Medulla oblongata (tissue), 1 donor: ENCODE results near the gene ADGRB3.
"Not testable (repeated sequence)": the region's sequence is repeated elsewhere in the genome, so short reads cannot be mapped to it uniquely, and the experiment has no call there.

Source experiments
- DNase-seq: peaks from one replicate; pipeline ENCODE4 v3.0.0-alpha.2; 2015; ENCODE audit errors: extremely low spot score

ADGRB3 gene

DNA sequence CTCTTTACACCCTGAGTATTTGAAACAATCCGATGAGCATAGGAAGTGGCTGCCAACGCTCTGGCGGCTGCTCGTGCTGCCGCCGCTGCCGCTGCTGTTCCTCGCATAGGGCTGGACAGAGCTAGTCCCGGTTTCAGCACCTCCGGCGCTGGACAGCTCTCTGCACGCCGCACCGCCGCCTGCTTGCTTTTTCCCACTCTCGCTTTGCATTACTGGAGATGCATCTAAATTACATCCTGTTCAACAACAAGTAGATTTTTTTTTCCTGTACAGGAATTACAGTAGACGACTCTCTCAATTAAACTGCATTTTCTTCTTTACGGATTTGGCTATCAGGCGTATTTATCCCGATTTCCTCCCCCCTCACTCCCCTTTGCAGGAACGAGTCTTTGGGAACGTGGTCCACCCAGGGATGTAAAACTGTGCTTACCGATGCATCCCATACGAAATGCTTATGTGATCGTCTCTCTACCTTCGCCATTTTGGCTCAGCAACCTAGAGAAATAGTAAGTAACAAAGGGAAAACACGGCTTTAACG lies 597.9 kb downstream of the ADGRB3 start:
- DNase-seq = peak; percentile 81

- no peak for DNase-seq
Observed at GRCh38 chr6:69238067-69238466, 603.0 kb downstream of the ADGRB3 start.

GRCh38 chr6:69246983-69247382 lies 611.9 kb downstream of the ADGRB3 start:
- DNase-seq = no peak

DNA sequence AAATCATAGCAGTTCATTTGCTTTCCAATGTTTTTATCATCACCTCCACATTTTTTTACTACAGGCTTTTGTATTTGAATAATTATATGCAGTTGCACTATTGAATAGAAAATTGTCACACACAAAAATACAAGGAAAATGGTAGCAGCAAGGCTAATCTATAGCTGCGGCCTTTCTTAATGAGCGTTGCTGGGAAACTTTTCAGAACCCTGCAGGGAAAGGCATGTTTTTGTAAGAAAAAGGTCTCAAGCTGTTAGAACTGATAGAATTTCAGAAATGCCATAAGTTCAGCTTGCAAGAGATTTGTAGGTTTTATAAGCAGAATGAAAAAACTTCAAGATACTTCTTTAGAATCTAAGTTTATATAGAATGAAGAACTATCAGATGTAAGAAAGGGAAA lies 625.9 kb downstream of the ADGRB3 start:
- DNase-seq = no peak

DNA sequence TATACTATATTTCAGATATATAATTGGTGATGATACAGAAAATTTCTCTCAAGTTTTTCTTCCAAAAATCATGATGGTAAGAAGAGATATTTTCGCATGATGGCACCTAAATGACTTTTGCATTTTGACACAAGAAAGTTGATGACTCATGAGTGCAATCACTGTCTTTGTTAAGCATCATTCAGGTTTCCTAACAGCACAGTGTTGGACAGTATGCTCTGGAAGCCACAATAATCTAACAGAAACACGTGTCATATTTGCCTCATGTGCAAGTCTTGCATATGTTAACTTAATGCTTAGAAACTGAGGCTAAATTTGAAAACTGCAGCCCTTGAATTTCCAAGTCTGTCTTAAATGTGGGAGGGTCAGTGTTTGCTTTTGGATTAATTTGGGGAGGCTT lies 628.2 kb downstream of the ADGRB3 start:
- no peak for DNase-seq

- no peak for DNase-seq
Observed at GRCh38 chr6:69265090-69265489, 630.0 kb downstream of the ADGRB3 start.

GRCh38 chr6:69265706-69266105 lies 630.6 kb downstream of the ADGRB3 start:
- no peak for DNase-seq

DNA sequence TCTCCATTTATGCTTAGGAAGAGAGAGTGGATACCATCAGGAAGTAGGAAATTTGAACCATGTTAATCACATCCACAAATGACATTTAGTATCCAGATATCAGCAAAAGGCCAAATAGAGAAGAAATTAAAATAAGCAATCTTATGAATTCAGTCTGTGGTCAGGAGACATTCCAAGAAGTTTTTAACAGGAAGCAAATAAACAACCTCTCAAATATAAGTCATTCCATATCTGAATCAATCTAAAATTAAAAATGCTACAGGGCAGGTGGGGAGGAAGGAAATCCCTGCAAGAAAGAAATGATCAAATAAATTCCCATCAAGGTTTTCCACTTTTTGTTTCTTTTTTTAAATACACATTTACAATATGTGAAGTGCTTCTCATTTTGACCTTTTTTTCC lies 641.1 kb downstream of the ADGRB3 start:
- no peak for DNase-seq

DNA sequence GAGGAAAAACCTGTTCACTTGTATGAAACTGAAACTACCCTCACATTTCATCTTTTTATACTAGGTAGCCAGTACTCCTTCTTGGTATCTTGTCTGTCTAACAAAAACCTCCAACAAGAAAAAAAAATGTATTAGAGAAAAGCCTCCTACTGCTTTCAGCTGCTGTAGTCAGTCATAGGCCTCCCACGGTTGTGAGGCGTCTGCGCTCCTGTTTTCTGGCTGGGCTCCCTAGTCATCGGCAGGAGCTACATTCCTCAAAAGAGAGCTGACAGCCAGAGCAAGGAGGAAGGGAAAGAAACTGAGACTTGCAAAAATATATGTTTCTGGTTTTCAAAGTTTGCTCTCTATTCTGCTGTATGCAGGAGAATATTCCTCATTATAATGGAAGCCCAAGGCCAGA lies 644.7 kb downstream of the ADGRB3 start:
- DNase-seq = peak; percentile 40

DNA sequence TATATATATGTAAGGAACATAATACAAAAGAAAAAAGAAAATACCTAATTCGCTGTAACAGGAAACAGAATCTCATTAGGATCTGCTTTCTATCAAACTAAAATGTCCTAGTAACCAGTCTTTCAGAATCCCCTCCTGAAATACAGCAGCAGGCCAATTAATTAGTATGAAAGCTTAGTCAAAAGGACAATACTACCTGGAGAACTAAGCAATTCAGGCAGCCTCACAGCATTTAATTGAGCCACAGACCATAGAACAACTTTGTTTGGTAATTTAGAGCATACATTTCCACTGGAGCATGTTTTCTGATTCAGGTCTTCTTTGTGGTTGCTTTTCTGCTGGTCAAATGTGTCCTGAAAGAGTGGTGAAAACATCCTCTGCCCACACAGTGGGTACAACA lies 645.8 kb downstream of the ADGRB3 start:
- no peak for DNase-seq

- no peak for DNase-seq
Observed at GRCh38 chr6:69284176-69284730, 649.2 kb downstream of the ADGRB3 start.

GRCh38 chr6:69285054-69285453 lies 650.0 kb downstream of the ADGRB3 start:
- DNase-seq = no peak

DNA sequence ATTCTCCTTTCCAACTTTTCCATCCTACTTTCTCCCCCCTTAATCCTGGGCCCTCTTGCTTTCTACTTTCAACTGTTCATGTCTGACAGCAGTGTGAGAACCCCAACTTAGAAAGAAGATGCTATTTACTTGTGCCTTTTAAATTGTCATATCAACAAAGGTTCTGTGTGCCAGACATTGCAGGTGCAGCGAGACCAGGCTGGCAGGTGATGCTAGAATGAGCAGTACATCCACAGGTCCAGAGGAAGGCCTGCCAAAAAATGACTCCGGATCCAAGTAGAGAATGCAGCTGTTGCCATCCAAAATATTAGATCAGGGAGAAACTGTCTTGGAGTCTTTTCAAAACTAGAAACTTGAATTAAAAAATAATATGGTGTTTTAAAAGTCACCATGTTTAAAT lies 651.2 kb downstream of the ADGRB3 start:
- no peak for DNase-seq

DNA sequence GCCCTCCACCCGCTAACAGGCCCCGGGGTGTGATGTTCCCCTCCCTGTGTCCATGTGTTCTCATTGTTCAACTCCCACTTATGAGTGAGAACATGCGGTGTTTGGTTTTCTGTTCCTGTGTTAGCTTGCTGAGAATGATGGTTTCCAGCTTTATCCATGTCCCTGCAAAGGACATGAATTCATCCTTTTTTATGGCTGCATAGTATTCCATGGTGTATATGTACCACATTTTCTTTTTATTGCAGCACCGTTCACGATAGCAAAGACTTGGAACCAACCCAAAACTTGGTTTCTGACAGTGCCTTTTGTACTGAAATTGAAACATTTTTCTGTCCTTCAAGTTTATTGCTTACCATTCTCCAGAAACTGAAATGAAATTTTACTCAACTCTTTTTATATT lies 653.1 kb downstream of the ADGRB3 start:
- DNase-seq = not testable (repeated sequence)

DNA sequence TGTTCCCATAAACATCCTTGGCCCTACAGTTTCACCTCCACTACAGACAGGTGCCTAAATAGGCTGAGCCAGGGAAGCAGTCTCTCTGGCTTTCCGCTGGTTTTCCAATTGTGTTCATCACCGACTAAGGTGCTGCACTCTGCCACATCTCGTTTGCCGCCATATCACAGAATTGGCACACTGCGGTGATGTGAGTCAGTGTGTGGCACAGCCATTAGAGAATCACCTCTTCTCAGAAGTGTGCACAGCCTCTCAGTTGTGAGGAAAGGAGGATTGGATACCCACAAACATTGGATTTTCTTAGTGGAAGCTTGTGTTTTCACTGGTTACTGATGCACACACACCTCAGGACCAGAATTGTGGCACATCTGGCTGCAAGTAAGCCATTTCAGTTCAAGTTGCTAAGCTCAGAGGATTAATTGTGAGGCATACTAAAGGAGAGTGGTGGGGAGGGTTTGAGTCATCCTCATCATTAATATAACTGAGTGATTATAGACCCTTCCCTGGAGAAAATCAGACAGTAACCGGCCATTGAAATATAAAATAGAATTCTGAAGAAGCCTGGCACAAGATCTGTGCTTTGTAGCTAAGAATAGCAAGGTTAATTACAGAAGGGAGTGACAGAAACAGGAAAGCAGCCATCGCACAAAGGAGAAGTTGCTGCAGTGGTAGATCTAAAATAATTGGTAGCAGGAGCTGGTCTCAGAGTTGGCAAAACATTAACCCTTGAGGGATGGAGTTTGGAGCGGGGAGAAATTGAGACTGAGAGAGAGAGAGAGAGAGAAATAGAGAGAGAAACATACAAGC lies 654.8 kb downstream of the ADGRB3 start:
- DNase-seq = no peak

- DNase-seq = no peak
Observed at GRCh38 chr6:69293471-69293870, 658.4 kb downstream of the ADGRB3 start.

- peak; percentile 7 for DNase-seq
Observed at GRCh38 chr6:69294407-69294806, 659.3 kb downstream of the ADGRB3 start.

DNA sequence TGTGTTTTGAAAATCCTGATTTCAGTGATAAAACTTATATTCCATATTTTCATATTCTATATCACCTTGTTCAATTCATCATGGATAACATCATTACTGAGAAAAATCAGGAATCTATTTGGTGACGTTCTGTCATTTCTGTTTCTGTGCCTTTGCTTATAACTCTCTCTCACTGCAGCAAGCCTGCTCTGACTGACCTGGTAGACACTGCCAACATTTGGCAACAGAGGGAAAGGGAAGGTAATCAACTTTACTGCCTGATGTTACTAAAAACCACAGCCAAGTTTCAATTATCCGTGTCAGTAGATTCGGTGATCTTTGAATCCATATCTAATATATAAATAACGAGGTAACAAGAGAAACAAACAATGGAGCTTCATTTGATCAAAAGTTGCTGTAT lies 659.8 kb downstream of the ADGRB3 start:
- DNase-seq = peak; percentile 12

DNA sequence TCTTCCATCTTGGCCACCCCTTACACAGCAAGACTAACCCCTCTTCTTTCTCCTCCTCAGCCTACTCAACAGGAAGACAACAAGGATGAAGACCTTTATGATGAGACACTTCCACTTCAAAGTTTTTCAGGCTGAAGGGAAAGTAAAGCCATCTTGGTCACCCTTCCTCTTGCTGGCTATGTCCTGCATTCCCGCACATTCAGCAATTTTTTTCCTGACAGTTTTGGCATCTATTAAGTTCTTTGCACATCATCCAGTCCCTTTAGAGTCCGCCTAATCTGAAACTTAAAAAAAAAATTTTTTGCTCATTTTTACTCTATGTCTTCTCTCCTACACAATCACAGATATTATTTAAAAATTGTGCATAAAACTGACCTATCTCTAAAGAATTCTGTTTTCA lies 668.3 kb downstream of the ADGRB3 start:
- no peak for DNase-seq

- no peak for DNase-seq
Observed at GRCh38 chr6:69305456-69305855, 670.4 kb downstream of the ADGRB3 start.

- DNase-seq = no peak
Observed at GRCh38 chr6:69308584-69308983, 673.5 kb downstream of the ADGRB3 start.

DNA sequence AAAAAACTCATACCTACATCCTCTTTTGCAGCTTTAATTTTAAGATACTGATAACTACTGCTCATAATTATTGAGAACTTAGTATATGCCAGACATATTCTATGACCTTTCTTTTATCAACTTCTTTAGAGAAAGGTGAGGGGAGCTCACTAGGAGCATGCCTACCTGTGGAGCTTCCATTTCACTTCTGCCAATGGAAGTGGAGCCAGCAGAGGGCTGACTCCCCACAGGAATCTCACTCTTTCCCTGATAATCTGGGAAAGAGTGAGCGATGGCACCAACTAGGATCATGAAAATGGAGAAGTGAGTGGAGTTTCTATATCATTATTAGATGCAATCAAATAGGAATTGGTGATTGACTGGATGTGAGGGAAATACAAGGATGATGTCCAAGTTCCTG lies 676.8 kb downstream of the ADGRB3 start:
- no peak for DNase-seq

DNA sequence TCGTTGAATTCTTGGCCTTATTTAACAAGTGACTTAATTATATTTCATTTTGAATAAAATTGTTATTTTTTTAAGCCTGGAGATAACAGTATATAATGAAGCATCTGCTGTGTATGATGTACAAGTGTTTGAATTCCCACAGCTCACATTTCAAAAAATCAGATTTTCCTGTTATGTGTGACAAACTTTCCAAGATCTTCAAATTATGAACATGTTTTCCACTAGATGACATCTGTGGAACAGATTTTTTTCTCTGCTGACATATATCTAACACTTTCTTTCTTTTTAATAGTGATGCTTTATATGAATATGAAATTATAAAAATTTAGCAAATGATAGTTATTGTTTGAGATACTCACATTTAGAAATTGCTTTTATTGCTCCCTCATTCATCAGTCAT lies 678.9 kb downstream of the ADGRB3 start:
- DNase-seq = no peak
